Measurements from ENCODE around the gene GJB5. TPM values are rescaled to one million over a fixed set of nuclear protein-coding genes. Genes with fewer than 3 reads are reported as not detected.

The GJB5 gene
- polyA plus RNA-seq, 1 donor = 0.15 TPM

DNA sequence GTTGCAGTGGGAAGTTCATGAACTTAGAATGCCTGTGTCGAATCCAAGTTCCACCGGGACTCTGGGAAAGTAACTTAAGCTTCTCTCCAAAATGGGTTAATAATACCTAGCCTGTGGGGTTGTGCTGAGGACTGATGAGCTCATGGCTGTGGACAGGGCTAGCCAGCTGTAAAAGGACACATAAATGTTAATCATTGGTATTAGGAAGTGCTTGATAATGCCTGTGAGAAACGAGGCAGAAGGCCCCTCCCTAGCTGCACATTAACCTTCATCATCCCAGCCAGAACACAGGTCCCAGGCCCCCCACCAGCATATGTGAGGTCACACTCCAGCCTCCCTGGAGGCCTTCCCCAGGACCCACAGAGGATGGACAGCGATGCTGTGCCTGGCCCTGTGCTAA, 3.9 kb downstream of the GJB5 start:
- peaks cover 5% of the 10 kb centered on the region for H3K9me3 ChIP-seq (ENCODE audit: control insufficient read depth, low read depth, low read length)
- no peak overlapping the region for H3K27ac ChIP-seq (ENCODE audit: low read length)
- no peaks in the 10 kb centered on the region for H3K36me3 ChIP-seq (ENCODE audit: control insufficient read depth, insufficient read depth, low read length)
- no CpG with 5 or more reads among the region's 4 CpGs for WGBS (ENCODE audit: insufficient coverage, low lambda C conversion rate)
- peak; percentile 45 to 68 for DNase-seq
- H3K4me1 ChIP-seq (ENCODE audit: control insufficient read depth, insufficient read depth, low read length) = peaks cover 27% of the 10 kb centered on the region
- H3K27me3 ChIP-seq (ENCODE audit: control insufficient read depth, insufficient read depth, low read length) = no peaks in the 10 kb centered on the region
- H3K4me3 ChIP-seq (ENCODE audit: low read length) = no peak overlapping the region

DNA sequence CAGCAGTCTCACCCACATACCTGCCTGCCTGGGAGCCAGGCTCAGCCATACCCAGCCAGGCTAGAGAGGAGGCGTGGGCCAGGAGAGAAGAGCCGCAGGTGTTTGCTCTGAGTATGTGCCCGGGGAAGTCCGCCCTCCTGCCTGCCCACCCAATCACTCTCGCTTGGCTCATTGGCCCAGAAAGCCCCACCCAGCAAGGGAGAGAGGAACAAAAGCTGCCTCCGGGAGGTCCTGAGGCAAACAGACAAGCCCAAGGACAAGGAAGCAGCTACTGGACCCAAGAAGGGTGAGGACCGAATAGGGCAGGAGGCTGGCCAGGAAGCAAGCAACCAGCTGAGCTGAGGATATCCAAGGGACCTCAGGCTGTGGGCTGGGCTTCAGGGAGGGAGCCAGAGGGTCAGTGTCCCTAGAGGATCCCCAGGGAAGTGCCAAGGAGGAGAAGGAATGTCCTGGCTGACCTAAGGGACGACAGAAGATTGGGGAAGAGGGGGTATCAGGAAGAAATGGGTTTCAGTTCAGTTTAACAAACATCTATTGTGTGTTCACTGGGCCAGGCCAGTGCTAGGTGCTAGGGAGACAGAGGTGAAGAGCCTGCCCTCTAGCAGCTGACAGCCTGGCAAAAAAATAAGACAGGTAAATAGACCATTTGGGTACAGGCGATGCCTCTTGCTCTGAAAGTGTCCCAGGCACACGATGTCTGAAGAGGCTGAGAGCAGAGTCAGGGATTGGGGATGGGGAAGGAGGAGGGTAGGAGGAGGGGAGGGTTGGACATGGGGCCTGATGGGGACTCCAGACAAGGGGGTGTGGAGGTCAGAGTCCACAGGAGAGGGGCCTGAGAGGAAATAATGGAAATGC, 4.9 kb downstream of the GJB5 start, which contains the start of gene GJB4:
Gene GJB4 (plus strand): TSS at position 238 of the 855 bp plus-strand sequence. CDS start 1,515 bp downstream, outside the sequence.
- DNase-seq = peak in 1 of 2 donors; percentile 14
- WGBS (ENCODE audit: insufficient coverage, low lambda C conversion rate) = no CpG with 5 or more reads among the region's 10 CpGs
- Histone ChIP-seq H3K4me3 (ENCODE audit: low read length) (no peak within 1 kb of the TSS), H3K27me3 (ENCODE audit: control insufficient read depth, insufficient read depth, low read length) (no peaks in the 10 kb centered on the region), H3K4me1 (ENCODE audit: control insufficient read depth, insufficient read depth, low read length) (peaks cover 30% of the 10 kb centered on the region), H3K36me3 (ENCODE audit: control insufficient read depth, insufficient read depth, low read length) (no peaks in the 10 kb centered on the region), H3K9me3 (ENCODE audit: control insufficient read depth, low read depth, low read length) (peaks cover 5% of the 10 kb centered on the region), H3K27ac (ENCODE audit: low read length) (peak within 1 kb of the TSS; percentile 36)

DNA sequence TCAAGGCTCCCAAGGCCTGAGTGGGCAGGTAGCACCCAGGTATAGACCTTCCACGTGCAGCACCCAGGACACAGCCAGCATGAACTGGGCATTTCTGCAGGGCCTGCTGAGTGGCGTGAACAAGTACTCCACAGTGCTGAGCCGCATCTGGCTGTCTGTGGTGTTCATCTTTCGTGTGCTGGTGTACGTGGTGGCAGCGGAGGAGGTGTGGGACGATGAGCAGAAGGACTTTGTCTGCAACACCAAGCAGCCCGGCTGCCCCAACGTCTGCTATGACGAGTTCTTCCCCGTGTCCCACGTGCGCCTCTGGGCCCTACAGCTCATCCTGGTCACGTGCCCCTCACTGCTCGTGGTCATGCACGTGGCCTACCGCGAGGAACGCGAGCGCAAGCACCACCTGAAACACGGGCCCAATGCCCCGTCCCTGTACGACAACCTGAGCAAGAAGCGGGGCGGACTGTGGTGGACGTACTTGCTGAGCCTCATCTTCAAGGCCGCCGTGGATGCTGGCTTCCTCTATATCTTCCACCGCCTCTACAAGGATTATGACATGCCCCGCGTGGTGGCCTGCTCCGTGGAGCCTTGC, 6.4 kb downstream of the GJB5 start:
- Histone ChIP-seq H3K9me3 (ENCODE audit: control insufficient read depth, low read depth, low read length) (peaks cover 5% of the 10 kb centered on the region), H3K36me3 (ENCODE audit: control insufficient read depth, insufficient read depth, low read length) (no peaks in the 10 kb centered on the region), H3K4me3 (ENCODE audit: low read length) (no peak overlapping the region), H3K27ac (ENCODE audit: low read length) (no peak overlapping the region), H3K27me3 (ENCODE audit: control insufficient read depth, insufficient read depth, low read length) (no peaks in the 10 kb centered on the region), H3K4me1 (ENCODE audit: control insufficient read depth, insufficient read depth, low read length) (peaks cover 30% of the 10 kb centered on the region)
- 100% methylated on average over 5 of the region's 33 CpGs for WGBS (ENCODE audit: insufficient coverage, low lambda C conversion rate)
- no peak for DNase-seq

DNA sequence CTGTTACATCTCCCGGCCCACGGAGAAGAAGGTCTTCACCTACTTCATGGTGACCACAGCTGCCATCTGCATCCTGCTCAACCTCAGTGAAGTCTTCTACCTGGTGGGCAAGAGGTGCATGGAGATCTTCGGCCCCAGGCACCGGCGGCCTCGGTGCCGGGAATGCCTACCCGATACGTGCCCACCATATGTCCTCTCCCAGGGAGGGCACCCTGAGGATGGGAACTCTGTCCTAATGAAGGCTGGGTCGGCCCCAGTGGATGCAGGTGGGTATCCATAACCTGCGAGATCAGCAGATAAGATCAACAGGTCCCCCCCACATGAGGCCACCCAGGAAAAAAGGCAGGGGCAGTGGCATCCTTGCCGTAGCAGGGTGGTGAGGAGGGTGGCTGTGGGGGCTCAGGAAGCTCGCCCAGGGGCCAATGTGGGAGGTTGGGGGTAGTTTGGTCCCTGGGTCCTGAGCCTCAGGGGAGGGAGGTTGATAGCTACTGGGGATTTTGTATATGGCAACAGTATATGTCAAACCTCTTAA, 7.0 kb downstream of the GJB5 start:
- Histone ChIP-seq H3K36me3 (ENCODE audit: control insufficient read depth, insufficient read depth, low read length) (no peaks in the 10 kb centered on the region), H3K9me3 (ENCODE audit: control insufficient read depth, low read depth, low read length) (peaks cover 5% of the 10 kb centered on the region), H3K4me3 (ENCODE audit: low read length) (no peak overlapping the region), H3K4me1 (ENCODE audit: control insufficient read depth, insufficient read depth, low read length) (peaks cover 30% of the 10 kb centered on the region), H3K27me3 (ENCODE audit: control insufficient read depth, insufficient read depth, low read length) (peaks cover 3% of the 10 kb centered on the region), H3K27ac (ENCODE audit: low read length) (no peak overlapping the region)
- DNase-seq = no peak
- WGBS (ENCODE audit: insufficient coverage, low lambda C conversion rate) = 86% methylated on average over 1 of the region's 13 CpGs

DNA sequence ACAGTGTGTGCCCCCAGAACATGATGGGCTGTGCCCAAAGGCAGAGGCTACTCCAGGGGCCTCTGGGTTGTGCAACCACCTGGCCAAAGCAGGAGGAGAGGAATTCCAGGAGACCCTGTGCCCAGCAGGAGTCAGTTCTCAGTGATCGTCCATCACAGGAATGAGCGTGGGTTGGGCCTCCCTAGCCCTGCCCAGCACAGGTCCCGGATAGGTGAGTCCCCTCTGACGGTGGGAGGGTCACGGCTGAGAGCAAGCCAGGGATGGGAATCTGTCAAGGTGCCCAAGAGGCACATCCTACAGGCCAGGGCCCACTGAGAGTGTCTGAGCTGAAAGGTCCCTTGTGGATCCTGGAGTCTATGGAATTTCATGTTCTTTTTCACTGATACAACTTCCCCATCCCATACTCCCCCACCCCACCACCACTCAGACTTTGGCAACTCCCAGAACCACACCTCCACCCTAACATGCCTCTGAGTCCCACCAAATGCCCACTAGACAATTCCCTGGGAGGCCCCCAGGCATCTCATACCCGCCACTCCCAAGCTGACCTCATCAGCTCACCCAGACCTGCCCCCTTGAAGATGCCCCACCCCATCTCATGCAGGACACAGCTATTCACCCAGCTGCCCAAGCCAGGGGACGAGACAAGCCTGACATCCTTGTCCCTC, 7.8 kb downstream of the GJB5 start:
- 20% methylated on average over 1 of the region's 7 CpGs for WGBS (ENCODE audit: insufficient coverage, low lambda C conversion rate)
- peaks cover 30% of the 10 kb centered on the region for H3K4me1 ChIP-seq (ENCODE audit: control insufficient read depth, insufficient read depth, low read length)
- DNase-seq = no peak
- peaks cover 5% of the 10 kb centered on the region for H3K27me3 ChIP-seq (ENCODE audit: control insufficient read depth, insufficient read depth, low read length)
- no peaks in the 10 kb centered on the region for H3K36me3 ChIP-seq (ENCODE audit: control insufficient read depth, insufficient read depth, low read length)
- peaks cover 5% of the 10 kb centered on the region for H3K9me3 ChIP-seq (ENCODE audit: control insufficient read depth, low read depth, low read length)
- H3K4me3 ChIP-seq (ENCODE audit: low read length) = no peak overlapping the region
- no peak overlapping the region for H3K27ac ChIP-seq (ENCODE audit: low read length)

GRCh38 chr1:34763142-34763781, 8.4 kb downstream of the GJB5 start:
- peaks cover 27% of the 10 kb centered on the region for H3K4me1 ChIP-seq (ENCODE audit: control insufficient read depth, insufficient read depth, low read length)
- peaks cover 5% of the 10 kb centered on the region for H3K9me3 ChIP-seq (ENCODE audit: control insufficient read depth, low read depth, low read length)
- WGBS (ENCODE audit: insufficient coverage, low lambda C conversion rate) = 20% methylated on average over 2 of the region's 8 CpGs
- no peak overlapping the region for H3K4me3 ChIP-seq (ENCODE audit: low read length)
- H3K27ac ChIP-seq (ENCODE audit: low read length) = no peak overlapping the region
- no peaks in the 10 kb centered on the region for H3K36me3 ChIP-seq (ENCODE audit: control insufficient read depth, insufficient read depth, low read length)
- DNase-seq = peak; percentile 19 to 46
- peaks cover 6% of the 10 kb centered on the region for H3K27me3 ChIP-seq (ENCODE audit: control insufficient read depth, insufficient read depth, low read length)

- DNase-seq = no peak
- WGBS (ENCODE audit: insufficient coverage, low lambda C conversion rate) = 100% methylated on average over 1 of the region's 3 CpGs
- Histone ChIP-seq H3K9me3 (ENCODE audit: control insufficient read depth, low read depth, low read length) (no peaks in the 10 kb centered on the region), H3K4me1 (ENCODE audit: control insufficient read depth, insufficient read depth, low read length) (peaks cover 2% of the 10 kb centered on the region), H3K27me3 (ENCODE audit: control insufficient read depth, insufficient read depth, low read length) (peaks cover 8% of the 10 kb centered on the region), H3K27ac (ENCODE audit: low read length) (no peak overlapping the region), H3K4me3 (ENCODE audit: low read length) (no peak overlapping the region), H3K36me3 (ENCODE audit: control insufficient read depth, insufficient read depth, low read length) (no peaks in the 10 kb centered on the region)
Measured at GRCh38 chr1:34768856-34769255, 14.0 kb downstream of the GJB5 start.

DNA sequence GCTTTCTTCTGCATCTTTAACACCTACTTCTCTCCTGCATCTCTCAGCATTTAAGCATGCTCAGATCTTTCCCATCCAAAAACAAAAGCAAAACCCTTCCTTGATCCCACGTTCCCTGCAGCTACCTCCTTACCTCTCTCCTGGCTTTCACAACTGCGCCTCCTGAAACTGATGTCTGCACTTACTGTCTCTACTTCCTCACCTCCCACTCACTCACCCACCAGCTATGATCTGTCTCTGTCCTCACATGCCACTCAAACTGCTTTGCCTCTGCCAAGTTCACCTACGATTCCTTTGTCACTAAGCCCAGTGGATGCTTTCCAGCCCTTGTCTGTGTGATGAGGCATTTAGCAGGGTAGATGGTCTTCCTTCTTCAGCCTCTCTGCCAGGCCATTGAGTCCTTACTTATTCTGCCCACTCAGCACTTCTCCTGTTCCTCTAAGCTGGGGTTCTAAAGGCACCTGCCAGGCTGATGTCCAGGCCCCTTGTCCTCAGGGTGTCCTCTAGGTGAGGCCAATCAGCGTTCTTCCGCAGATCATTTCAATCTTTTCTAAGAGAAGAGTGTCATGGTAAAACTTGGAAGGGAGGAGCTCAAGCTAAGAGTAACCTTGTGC, 16.2 kb downstream of the GJB5 start:
- H3K27ac ChIP-seq (ENCODE audit: low read length) = no peak overlapping the region
- no peak for DNase-seq
- WGBS (ENCODE audit: insufficient coverage, low lambda C conversion rate) = no CpG with 5 or more reads among the region's 5 CpGs
- no peaks in the 10 kb centered on the region for H3K36me3 ChIP-seq (ENCODE audit: control insufficient read depth, insufficient read depth, low read length)
- H3K27me3 ChIP-seq (ENCODE audit: control insufficient read depth, insufficient read depth, low read length) = peaks cover 8% of the 10 kb centered on the region
- no peaks in the 10 kb centered on the region for H3K4me1 ChIP-seq (ENCODE audit: control insufficient read depth, insufficient read depth, low read length)
- no peaks in the 10 kb centered on the region for H3K9me3 ChIP-seq (ENCODE audit: control insufficient read depth, low read depth, low read length)
- no peak overlapping the region for H3K4me3 ChIP-seq (ENCODE audit: low read length)

DNA sequence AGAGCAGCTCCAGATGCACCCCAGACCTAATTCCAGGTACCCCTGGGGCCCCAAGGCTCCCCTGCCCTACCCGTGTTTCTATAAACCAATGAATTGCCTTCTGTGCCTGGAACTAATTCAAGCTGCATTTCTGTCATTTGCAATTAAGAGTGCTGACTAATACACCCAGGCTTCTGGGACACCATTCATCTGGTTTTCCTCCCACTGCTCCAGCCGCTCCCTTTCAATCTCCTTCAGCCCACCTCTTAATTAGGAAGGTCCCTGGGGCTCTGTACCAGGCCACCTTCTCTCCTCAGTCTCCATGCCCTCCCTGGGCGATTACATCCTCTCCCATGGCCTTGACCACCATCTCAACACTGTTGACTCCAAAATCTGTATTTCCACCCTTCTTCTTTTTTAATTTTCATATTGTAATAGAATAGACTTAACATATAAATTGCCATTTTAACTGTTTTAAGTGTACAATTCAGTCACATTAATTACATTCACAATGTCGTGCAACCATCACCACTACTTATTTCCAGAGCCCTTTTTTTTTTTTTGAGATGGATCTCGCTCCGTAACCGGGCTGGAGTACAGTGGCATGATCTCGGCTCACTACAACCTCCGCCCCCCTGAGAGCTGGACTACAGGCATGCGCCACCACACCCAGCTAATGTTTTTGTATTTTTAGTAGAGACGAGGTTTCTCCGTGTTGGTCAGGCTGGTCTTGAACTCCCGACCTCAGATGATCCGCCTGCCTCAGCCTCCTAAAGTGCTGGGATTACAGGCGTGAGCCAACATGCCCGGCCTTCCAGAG, 16.9 kb downstream of the GJB5 start:
- Histone ChIP-seq H3K9me3 (ENCODE audit: control insufficient read depth, low read depth, low read length) (no peaks in the 10 kb centered on the region), H3K36me3 (ENCODE audit: control insufficient read depth, insufficient read depth, low read length) (no peaks in the 10 kb centered on the region), H3K4me3 (ENCODE audit: low read length) (no peak overlapping the region), H3K4me1 (ENCODE audit: control insufficient read depth, insufficient read depth, low read length) (no peaks in the 10 kb centered on the region), H3K27ac (ENCODE audit: low read length) (no peak overlapping the region), H3K27me3 (ENCODE audit: control insufficient read depth, insufficient read depth, low read length) (peaks cover 5% of the 10 kb centered on the region)
- 85% methylated on average over 4 of the region's 16 CpGs for WGBS (ENCODE audit: insufficient coverage, low lambda C conversion rate)
- no peak for DNase-seq
